ENCODE measurements around the gene KCNMB3. TPM values are rescaled to one million over a fixed set of nuclear protein-coding genes. Genes with fewer than 3 reads are reported as not detected.
"Not testable (repeated sequence)": the region's sequence is repeated elsewhere in the genome, so short reads cannot be mapped to it uniquely, and the experiment has no call there.

Gene KCNMB3, protein sequence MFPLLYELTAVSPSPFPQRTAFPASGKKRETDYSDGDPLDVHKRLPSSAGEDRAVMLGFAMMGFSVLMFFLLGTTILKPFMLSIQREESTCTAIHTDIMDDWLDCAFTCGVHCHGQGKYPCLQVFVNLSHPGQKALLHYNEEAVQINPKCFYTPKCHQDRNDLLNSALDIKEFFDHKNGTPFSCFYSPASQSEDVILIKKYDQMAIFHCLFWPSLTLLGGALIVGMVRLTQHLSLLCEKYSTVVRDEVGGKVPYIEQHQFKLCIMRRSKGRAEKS
- 1.6 TPM for polyA plus RNA-seq (2013, experiment 1 of 2; ENCODE audit: insufficient read length)
- polyA plus RNA-seq (2013, experiment 2 of 2; ENCODE audit: insufficient read length): 1.2 TPM

DNA sequence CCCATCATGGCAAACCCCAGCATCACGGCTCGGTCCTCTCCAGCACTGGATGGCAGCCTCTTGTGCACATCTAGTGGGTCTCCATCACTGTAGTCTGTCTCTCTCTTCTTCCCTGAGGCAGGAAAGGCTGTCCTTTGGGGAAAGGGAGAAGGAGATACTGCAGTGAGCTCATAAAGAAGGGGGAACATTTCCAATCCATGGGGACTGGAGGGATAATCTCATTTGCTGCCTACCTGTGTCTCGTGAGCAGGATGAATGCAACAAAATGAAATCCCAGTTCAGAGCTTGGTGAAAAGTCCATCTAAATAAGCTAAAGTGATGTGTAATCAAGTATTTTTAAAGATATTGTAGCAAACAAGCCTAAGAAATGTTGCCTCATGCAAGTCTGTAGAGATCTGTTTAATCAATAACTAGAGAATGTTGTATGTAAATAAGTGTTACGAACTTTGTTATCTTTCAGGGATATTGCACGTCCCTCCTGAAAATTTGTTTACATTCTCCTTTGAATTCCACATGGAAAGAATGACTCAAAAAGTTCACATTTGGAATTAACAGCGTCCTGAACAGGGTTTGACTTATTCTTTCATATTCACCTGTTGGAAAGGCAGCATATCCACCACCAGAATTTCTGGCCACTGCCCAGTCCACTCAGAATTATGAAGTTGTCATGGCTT lies at the start of gene KCNMB3:
Gene KCNMB3, minus strand, starts transcription at position 312 of the 674 bp plus-strand sequence. Its CDS starts 124 bp downstream, at position 188.
- DNase-seq: no peak

DNA sequence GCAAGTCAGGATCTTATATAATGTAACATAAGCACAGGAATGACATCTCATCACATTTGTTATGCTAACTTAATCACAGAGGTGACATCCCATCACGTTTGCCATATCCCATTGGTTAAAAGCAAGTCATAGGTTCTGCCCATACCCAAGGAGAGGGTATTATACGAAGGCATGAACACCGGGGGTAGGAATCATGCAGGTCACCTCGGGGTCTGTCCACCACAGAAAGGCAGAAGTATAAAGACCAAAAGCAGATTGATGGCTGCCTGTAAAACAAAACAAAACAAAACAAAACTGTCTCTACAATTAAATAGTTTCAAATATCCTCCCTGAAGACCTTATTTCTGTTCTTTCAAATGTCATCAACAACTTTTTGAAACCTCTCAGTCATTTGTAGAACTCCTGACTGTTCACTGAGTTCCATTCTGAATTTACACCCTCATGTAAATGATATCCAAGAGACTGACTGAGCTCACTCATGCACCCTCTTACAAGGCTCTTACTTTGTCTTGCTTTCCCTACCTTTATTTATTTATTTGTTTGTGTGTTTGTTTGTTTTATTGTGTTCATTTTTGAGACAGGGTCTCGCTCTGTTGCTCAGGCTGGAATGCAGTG lies 49.2 kb upstream of the KCNMB3 start:
- no peak for DNase-seq

DNA sequence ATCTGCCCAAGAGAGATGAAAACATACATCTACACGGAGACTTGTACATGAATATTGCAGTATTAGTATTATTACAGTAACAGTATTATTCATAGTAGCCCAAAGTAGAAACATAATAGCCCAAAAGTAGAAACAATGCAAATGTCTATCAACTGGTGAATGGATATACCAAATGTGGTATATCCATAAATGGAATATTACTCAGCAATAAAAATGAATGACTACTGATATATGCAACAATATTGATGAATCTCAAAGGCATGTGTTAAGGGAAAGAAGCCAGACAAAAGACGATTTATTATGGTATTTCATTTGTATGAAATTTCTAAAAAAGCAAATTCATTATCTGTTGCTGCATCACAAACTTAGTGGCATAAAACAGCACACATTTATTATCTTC lies 48.4 kb upstream of the KCNMB3 start:
- DNase-seq: no peak

DNA sequence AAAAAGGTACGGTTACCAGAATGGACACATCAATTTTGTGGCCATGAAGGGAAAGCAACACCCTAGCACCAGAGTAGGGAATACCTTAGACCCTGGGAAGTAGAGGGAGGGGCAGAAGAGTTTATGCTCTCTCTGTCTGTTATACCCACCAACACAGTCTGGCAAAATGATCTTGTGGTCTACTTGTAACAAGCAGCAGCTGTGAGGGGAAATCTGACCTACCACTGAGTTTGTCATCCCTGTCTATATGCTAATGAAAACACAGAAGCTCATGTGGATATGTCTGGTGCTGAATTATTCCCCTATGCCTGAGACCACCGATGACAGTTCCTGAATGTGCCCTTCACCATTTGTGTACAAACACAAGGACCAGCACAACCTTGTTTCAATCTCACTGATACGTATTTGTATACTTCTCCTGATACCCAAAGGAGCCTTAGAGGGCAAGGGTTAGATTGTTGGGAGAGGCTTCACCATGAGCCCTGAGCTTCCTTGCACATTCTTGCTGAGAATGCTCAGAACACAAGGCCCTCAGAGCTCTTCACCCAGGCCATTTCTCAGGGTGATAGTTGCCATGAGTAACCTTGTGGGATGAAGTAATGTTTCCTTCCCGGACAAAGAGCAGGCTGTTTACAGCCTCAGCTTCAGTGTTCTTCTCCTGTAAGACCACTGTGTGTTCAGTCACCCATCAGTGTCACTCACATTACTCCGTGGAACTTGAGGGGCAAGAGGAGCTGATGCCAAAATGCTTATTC lies 47.2 kb upstream of the KCNMB3 start:
- no peak for DNase-seq

DNA sequence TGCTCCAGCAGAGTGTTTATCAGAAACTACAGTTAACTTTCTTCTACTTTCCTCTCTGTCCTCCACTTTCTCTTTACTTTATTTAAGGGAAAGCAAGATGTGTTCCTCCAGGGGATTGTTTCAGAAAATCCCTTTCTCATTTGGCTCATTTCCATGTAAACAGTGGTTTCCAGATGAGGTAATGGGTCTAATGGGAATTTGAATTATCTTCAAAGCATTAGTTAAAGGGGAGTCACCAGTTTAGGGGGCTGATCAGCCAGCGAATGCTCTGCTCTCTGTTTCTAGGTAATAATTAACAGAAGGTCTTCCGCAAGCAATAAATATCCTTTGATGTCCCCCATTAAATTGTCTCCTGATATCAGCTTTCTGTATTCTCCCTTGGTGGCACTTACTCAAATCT lies 41.5 kb upstream of the KCNMB3 start:
- no peak for DNase-seq

DNA sequence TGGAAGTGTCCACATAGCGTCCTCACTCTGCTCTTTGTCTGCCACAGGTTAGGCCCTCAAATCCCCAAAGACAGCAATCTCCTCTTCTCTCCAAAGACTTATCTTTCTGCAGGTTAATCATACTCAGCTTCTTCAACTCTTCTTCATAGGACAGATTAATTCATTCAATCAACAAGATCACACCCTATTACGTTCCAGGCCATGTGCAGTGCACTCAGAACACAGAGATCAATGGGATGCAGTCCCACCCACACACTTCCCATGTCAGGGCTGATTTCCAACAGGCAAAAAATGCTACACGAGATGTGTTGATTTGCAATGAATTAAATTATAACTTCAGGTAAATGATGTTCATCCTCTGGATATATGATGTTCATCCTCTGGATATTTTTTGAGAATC lies 38.4 kb upstream of the KCNMB3 start:
- DNase-seq: no peak

DNA sequence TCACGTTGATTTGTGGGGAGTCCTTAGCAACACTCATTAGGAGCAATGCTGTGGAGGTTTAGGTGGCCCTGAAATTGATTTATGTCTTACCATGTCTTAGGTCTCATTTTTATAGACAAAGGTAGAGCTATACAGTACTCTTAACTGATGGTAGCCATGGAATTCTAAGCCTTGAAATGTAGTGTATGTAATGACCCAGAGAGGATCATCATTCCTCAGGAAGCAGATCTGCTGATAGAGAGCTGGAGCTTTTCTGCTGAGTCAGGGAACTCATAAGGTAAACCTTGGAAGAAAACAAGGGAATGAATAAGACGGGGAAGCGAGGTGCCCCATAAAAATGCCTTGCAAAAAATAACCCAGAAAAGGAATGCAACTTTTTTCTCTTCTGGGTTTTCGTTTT lies 37.9 kb upstream of the KCNMB3 start:
- DNase-seq: no peak

DNA sequence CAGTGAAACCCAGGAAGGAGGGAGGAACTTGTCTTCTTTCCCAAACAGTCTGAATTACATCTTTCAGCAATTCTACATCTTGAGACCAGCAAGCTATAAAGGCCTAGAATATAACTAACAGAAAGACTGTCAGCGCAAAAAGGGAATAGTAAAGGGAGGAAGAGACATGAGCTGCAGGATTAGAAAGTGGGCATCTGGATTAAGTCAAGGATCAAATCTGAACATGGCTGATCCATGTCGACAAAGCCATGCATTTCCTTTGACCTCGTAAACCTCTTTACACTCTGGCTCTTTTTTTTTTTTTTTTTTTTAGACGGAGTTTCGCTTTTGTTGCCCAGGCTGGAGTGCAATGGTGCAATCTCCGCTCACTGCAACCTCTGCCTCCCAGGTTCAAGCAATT lies 35.4 kb upstream of the KCNMB3 start:
- DNase-seq: no peak

DNA sequence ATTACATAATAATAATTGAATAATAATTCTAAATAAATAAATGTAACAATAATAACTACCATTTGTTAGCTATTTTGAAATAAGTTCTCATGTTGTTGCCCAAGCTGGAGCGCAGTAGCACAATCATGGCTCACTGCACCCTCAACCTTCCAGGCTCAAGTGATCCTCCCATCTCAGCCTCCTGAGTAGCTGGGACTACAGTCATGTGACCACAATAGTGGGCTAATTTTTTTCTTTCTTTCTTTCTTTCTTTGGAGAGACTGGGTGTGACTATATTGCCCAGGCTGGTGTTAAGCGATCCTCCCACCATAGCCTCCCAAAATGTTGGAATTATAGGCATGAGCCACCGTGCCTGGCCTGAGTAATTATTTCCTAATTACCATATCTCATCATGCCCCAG lies 30.9 kb upstream of the KCNMB3 start:
- no peak for DNase-seq

DNA sequence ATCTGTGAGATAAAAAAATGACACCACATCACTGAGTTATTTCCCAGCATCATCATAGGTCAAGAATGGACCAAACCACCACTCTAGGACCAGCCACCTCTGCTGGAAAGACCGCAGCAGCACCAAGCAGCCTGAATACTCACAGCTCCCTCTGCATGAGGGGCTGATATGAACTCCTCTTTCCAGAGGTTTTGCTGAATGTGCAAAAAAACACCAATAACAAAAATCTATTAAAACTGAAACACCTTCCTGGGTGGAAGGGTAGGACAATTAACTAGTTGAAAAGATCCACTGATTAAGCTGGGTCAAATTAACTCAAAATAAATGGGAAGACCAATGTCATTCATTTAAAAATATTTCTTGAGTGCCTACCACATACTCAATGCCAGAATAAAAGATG lies 28.9 kb upstream of the KCNMB3 start:
- DNase-seq: no peak

DNA sequence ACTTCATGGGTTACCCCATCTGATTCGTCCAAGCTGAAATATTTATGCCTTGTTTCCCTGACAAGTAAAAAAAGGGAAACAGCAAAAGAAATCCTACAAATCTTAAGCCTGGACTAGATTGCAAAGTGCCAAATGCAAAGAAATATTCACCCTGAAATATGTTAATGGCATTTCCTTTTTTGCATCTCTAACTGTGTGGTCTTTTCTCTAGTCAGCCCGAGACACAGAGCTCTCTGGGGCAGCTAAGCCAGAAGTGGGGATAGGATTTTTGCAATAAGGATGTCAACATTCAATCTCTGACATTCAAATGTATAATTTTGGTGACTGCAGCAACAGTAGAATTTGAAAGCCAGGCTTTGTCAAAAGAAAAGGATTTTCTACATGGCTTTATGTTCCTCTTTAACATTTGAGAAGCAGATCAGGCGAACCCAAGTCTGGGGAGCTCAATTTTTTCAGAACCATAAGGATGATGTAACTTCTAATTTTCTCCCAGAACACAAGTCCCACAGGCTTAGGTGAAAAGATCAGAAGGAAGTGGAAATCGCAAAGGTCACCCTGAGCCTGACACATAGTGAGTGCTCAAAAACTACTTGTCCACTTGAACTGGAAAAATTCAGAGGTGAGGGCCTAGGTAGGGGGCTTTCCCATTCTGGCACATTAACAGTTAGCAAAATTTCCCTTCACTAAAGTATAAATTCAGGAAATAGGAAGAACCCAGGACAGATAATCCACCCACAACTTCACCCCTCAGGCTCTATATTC lies 28.2 kb upstream of the KCNMB3 start:
- DNase-seq: peak; percentile 14

DNA sequence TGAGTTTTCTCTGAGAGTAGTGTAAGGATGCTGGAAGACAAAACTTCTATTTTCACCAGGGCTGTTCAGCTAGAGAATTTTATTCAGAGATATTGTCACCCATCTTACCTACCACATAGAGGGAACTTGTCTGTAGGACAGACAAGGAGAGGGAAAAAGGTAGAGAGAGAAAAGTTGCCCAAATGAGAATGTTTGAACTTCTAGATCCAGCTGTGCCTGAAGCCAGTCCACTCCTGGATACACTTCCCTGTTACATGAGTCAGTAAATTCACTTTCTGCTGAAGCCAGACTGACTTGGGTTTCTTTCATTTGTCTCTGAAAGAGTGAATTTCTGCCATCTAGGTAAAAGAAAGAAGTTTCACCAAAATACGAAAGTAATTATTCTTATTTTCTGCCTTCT lies 27.2 kb upstream of the KCNMB3 start:
- no peak for DNase-seq

DNA sequence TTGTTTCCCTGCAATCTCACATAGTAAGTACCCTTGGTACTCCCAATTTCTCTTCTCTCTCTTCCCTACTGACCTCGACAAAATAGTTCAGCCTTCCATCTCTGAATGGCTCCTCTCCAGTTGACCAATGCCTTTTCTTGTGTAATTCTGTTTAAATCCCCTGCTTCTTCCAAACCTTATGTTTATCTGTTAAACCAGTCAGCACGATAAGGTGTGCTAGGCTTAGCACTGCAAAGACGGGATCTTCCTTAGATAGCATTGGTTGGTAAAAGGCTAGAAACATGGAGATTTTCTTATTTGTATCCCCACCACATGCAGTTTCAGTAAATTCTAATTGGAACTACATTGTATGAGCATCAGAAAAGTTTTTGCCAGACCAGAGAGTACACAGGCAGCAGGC lies 25.8 kb upstream of the KCNMB3 start:
- DNase-seq: no peak

DNA sequence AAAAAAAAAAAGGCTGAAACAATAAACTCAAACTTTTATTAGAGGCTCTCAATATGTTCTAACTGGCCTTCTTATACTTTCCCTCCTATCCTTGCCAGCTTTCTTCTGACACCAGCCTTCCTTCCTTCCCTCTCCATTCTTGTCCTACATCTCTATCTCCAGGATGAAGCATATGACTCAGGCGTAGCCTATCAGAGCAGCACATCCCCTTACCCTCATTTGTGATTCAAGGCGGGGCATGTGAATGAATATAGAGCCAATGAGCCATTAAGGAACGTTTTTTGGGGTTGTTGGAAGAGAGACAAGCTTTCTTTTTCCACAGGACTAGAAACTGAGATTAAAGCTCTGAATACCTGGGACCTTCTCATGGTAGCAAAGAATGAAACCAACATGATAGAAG lies 25.1 kb upstream of the KCNMB3 start:
- no peak for DNase-seq

DNA sequence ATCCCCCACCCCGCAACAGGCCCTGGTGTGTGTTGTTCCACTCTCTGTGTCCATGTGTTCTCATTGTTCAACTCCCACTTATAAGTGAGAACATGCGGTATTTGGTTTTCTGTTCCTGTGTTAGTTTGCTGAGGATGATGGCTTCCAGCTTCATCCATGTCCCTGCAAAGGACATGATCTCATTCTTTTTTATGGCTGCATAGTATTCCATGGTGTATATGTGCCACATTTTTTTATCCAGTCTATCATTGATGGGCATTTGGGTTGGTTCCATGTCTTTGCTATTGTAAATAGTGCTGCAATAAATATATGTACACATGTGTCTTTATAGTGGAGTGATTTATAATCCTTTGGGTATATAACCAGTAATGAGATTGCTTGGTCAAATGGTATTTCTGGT lies 23.5 kb upstream of the KCNMB3 start:
- not testable (repeated sequence) for DNase-seq

DNA sequence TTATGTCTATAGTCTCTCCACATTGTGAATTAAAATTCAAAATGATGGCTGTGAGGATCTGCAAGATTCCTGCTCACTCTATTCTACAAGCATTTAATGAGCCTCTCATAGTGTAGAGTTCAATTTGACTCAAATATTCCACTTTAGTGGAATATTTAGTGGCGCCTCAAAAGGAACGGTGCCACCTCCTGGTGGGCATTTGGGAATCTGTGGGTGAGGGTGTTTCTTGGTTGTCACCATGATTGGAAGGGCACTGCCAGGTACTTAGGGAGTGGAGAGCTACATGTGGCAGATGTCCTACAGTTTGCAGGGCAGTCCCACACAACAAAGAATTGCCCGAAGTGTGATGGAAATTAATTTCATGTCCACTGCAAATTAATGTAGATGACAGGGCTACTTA lies 21.5 kb upstream of the KCNMB3 start:
- DNase-seq: no peak

DNA sequence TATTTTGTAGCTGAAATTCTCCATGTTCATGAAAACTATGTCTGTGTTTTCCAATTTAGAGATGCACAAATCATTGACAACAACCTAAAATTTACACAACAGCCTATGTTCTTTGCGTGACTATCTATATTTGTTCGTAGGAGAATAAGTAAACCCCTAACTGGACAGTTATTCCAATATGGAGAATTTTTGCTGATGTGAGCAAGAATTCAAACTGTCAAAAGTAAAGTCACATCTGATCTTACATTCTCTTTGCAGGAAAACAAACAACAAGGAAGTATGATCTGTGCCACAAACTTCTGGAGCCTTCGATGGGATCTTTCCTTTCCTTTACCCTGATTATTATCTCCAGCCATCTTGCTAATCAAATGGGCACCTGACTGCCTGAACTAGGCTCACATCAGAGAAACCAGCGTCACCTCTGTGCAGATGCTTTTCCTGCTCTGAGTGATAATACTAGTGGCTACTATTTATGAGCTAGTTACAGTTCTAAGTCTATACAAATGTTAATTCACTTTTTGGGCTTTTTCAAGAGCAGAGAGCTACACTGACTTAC lies 18.3 kb upstream of the KCNMB3 start:
- DNase-seq: no peak

DNA sequence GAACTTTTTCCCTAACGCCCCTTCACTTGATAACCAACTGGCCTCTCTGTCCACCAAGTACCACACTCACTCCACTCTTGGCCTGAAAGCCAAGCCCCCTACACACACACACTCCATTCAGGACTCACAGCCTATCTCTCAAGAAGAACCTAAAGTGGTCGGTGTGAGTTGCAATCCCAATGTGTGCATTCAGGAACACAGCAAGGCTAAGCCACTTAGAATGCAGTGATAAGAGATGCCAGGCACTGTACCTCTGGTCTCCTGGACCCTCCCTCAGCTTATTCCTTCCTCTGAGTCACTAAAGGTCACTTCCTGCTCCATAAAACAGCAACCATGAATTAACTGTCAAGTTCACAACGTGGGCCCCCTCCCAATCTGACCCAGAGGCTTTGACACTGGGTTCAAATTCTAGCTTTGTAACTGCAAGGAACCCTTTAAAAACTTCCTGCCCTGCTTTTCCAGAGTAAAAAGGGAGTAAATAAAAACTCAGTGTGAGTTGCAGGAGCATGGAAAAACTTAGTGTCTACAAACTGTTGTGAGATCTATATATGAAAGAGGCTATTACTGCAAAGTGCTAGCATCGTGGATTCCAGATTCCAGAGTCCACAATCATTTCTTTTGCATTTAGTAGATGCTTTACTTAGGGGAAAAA lies 17.6 kb upstream of the KCNMB3 start:
- DNase-seq: no peak

DNA sequence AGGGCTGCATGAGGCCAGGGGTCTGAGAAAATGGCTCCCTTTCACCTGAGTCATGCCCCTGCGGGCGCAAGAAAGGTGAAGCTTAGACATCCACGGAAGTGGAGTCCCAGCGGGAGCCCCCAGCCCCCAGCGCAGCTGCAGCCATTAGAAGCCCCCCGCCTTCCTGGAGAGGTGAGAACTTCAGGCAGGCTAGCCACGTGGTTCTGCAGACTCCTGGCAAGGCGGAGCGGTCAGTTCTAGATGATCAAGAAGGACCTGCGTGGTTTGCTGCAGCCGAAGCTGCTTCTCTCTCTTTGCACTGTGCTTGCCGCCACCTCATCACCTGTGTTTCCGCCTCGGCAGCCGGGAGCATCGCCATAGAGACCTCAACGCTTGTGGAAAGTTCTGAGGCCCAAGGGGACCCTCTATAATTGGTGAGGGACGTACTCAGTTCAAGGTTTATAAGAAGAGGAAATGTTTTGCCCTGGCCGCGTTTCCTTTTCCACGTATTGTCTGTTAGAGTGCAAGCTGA lies 15.8 kb upstream of the KCNMB3 start:
- no peak for DNase-seq

DNA sequence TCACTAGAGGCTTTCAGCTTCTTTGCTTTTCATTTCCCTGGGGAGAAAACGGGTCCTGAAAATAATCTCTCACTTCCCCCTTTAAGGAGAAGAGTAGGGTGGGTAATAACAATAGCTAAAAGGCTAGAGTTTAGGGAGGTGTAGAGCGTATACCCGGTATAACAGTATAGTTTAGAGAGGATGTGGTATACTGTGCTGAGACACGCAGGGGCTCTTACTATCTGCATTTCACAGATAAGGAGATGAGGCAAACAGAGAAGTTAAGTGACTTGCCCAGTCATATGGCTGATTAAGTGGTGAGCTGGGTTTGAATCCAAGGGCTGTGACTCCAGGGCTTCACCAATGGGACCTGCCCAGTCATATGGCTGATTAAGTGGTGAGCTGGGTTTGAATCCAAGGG lies 15.0 kb upstream of the KCNMB3 start:
- no peak for DNase-seq

DNA sequence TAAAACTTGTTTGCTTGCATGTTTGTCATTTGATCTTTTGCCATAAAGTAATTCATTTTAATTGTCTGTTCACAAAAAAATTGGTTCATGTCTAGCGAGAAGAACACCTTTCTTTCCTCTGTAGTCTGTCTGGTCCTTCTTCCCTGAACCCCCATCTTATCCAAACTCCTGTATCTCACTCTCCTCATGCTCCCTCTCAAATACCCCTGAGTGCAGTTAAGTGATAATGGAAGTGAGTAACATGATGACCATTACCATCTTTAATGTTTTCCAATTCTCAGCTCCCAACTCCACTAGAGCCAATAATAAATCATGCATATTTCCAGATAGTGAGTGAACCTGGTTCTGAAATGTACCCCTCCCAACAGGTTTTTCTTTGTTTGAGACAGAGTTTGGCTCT lies 14.2 kb upstream of the KCNMB3 start:
- no peak for DNase-seq
